ENCODE data around the gene IMMP2L.

The IMMP2L gene

GRCh38 chr7:110762546-110763225 lies 799.6 kb downstream of the IMMP2L start:
- no peak for DNase-seq

GRCh38 chr7:110760341-110760740 lies 802.0 kb downstream of the IMMP2L start:
- DNase-seq, result no peak

GRCh38 chr7:110759069-110759468 lies 803.2 kb downstream of the IMMP2L start:
- no peak for DNase-seq

- DNase-seq, result no peak
These were observed 807.6 kb downstream of the IMMP2L start for GRCh38 chr7:110754649-110755048.

GRCh38 chr7:110750931-110751605 lies 811.2 kb downstream of the IMMP2L start:
- DNase-seq, result no peak

- no peak for DNase-seq
These were observed 829.1 kb downstream of the IMMP2L start for GRCh38 chr7:110733221-110733620.

- no peak for DNase-seq
These were observed 837.5 kb downstream of the IMMP2L start for GRCh38 chr7:110724811-110725210.

- no peak for DNase-seq
These were observed 840.9 kb downstream of the IMMP2L start for GRCh38 chr7:110721395-110721794.

- DNase-seq, result no peak
These were observed 841.7 kb downstream of the IMMP2L start for GRCh38 chr7:110720626-110721025.

- DNase-seq, result no peak
These were observed 842.6 kb downstream of the IMMP2L start for GRCh38 chr7:110719741-110720140.

GRCh38 chr7:110718503-110719205 lies 843.6 kb downstream of the IMMP2L start:
- no peak for DNase-seq

- DNase-seq, result no peak
These were observed 858.1 kb downstream of the IMMP2L start for GRCh38 chr7:110704225-110704624.

GRCh38 chr7:110698576-110698975 lies 863.7 kb downstream of the IMMP2L start:
- DNase-seq, result no peak

GRCh38 chr7:110693344-110693743 lies 868.9 kb downstream of the IMMP2L start:
- DNase-seq, result no peak

- no peak for DNase-seq
These were observed 873.4 kb downstream of the IMMP2L start for GRCh38 chr7:110688908-110689307.

GRCh38 chr7:110685899-110686298 lies 876.4 kb downstream of the IMMP2L start:
- no peak for DNase-seq

- DNase-seq, result no peak
These were observed 880.4 kb downstream of the IMMP2L start for GRCh38 chr7:110681941-110682340.

- DNase-seq, result no peak
These were observed 884.9 kb downstream of the IMMP2L start for GRCh38 chr7:110677405-110677804.

GRCh38 chr7:110676785-110677184 lies 885.5 kb downstream of the IMMP2L start:
- DNase-seq, result no peak

- no peak for DNase-seq
These were observed 886.7 kb downstream of the IMMP2L start for GRCh38 chr7:110675383-110676103.

GRCh38 chr7:110673148-110673547 lies 889.1 kb downstream of the IMMP2L start:
- DNase-seq, result no peak

- no peak for DNase-seq
These were observed 892.9 kb downstream of the IMMP2L start for GRCh38 chr7:110669410-110669809.

GRCh38 chr7:110664803-110665202 lies 897.5 kb downstream of the IMMP2L start:
- no peak for DNase-seq
